MM.1S (cell line): ENCODE measurements around the gene STOX2.

Experiments
- DNase-seq: peaks from one replicate; pipeline ENCODE4 v3.0.0-alpha.2; 2015
- H2AFZ ChIP-seq: fragments of 300-600 bp; sonication (generic); 2 replicates; pipeline ENCODE4 v1.6.0; 2016; ENCODE audit warnings: antibody characterized with exemption, low read length
- H3F3A ChIP-seq: fragments of 300-600 bp; sonication (generic); 2 replicates; pipeline ENCODE4 v1.6.1; 2016; ENCODE audit warnings: mild to moderate bottlenecking, antibody characterized with exemption, low read length, moderate library complexity, mixed read lengths; ENCODE audit not compliant: insufficient read depth
- H3K27ac ChIP-seq: fragments of 300-600 bp; sonication (generic); 2 replicates; pipeline ENCODE4 v1.5.1; 2016; ENCODE audit warnings: mild to moderate bottlenecking, low read length
- H3K27me3 ChIP-seq: fragments of 300-600 bp; sonication (generic); replicated peaks from 2 replicates; pipeline ENCODE4 v1.6.0; 2016; ENCODE audit warnings: low read length; ENCODE audit not compliant: insufficient read depth
- H3K36me3 ChIP-seq: fragments of 300-600 bp; sonication (generic); replicated peaks from 2 replicates; pipeline ENCODE4 v1.6.1; 2016; ENCODE audit warnings: mild to moderate bottlenecking, low read length, mixed read lengths; ENCODE audit not compliant: insufficient read depth
- H3K4me1 ChIP-seq: fragments of 300-600 bp; sonication (generic); 2 replicates; pipeline ENCODE4 v1.6.1; 2016; ENCODE audit warnings: low read length, mixed read lengths
- H3K4me2 ChIP-seq: fragments of 300-600 bp; sonication (generic); 2 replicates; pipeline ENCODE4 v1.6.0; 2016; ENCODE audit warnings: low read depth, low read length
- H3K4me3 ChIP-seq: fragments of 300-600 bp; sonication (generic); 2 replicates; pipeline ENCODE4 v1.5.1; 2016; ENCODE audit warnings: low read length, mixed read lengths
- H3K79me2 ChIP-seq: fragments of 300-600 bp; sonication (generic); 2 replicates; pipeline ENCODE4 v1.6.1; 2016; ENCODE audit warnings: mixed run types, low read length, mixed read lengths
- H3K9ac ChIP-seq: fragments of 300-600 bp; sonication (generic); 2 replicates; pipeline ENCODE4 v1.6.1; 2016; ENCODE audit warnings: low read length, mixed read lengths
- H3K9me2 ChIP-seq: fragments of 300-600 bp; sonication (generic); replicated peaks from 2 replicates; pipeline ENCODE4 v1.6.1; 2016; ENCODE audit warnings: mild to moderate bottlenecking, low read length, mixed read lengths; ENCODE audit not compliant: insufficient read depth
- H3K9me3 ChIP-seq: fragments of 300-600 bp; sonication (generic); replicated peaks from 2 replicates; pipeline ENCODE4 v1.6.1; 2016; ENCODE audit warnings: mild to moderate bottlenecking, low read length, mixed read lengths; ENCODE audit not compliant: insufficient read depth
- H4K20me1 ChIP-seq: fragments of 300-600 bp; sonication (generic); 2 replicates; pipeline ENCODE4 v1.6.1; 2016; ENCODE audit warnings: mild to moderate bottlenecking, low read length, moderate library complexity, mixed read lengths; ENCODE audit not compliant: insufficient read depth
- CTCF ChIP-seq: fragments of 300-600 bp; sonication (generic); IDR thresholded peaks from 2 replicates; pipeline ENCODE4 v1.5.1; 2016; ENCODE audit warnings: antibody characterized with exemption, low read length, mixed read lengths
- EZH2 ChIP-seq: fragments of 300-600 bp; sonication (generic); optimal IDR thresholded peaks from 2 replicates; pipeline ENCODE3; 2017; ENCODE audit warnings: low read depth, mild to moderate bottlenecking, antibody characterized with exemption, low read length, mixed read lengths
- EZH2phosphoT487 ChIP-seq: fragments of 300-600 bp; sonication (generic); IDR thresholded peaks from 2 replicates; pipeline ENCODE4 v1.6.1; 2018; ENCODE audit warnings: antibody characterized with exemption, low read length

The STOX2 gene

GRCh38 chr4:183960962-183961541, 55.9 kb downstream of the STOX2 start:
- no peak overlapping the region for H3K4me3 ChIP-seq
- no peaks in the 10 kb centered on the region for H3K9me2 ChIP-seq
- no peaks in the 10 kb centered on the region for H3K9me3 ChIP-seq
- no peaks in the 10 kb centered on the region for H4K20me1 ChIP-seq
- no peak overlapping the region for H3K4me2 ChIP-seq
- no peak overlapping the region for H3K27ac ChIP-seq
- H3K4me1 ChIP-seq, result no peaks in the 10 kb centered on the region
- H3F3A ChIP-seq, result no peaks in the 10 kb centered on the region
- no peaks in the 10 kb centered on the region for H3K79me2 ChIP-seq
- H3K27me3 ChIP-seq, result no peaks in the 10 kb centered on the region
- no peak for DNase-seq
- no peaks in the 10 kb centered on the region for H3K36me3 ChIP-seq
- TF ChIP-seq EZH2 (no peak), CTCF (no peak), EZH2phosphoT487 (no peak)
- H3K9ac ChIP-seq, result no peak overlapping the region
- H2AFZ ChIP-seq, result no peak overlapping the region

- Histone ChIP-seq H3K79me2 (no peaks in the 10 kb centered on the region), H3F3A (no peaks in the 10 kb centered on the region), H3K9me2 (no peaks in the 10 kb centered on the region), H3K4me2 (no peak overlapping the region), H3K36me3 (no peaks in the 10 kb centered on the region), H3K9me3 (no peaks in the 10 kb centered on the region), H3K27me3 (no peaks in the 10 kb centered on the region), H3K27ac (no peak overlapping the region), H4K20me1 (no peaks in the 10 kb centered on the region), H2AFZ (no peak overlapping the region), H3K4me1 (no peaks in the 10 kb centered on the region), H3K4me3 (no peak overlapping the region), H3K9ac (no peak overlapping the region)
- no peak for TF ChIP-seq EZH2
- TF ChIP-seq EZH2phosphoT487, result no peak
- TF ChIP-seq CTCF, result no peak
- no peak for DNase-seq
Measured at GRCh38 chr4:183961795-183962194, 56.7 kb downstream of the STOX2 start.

- Histone ChIP-seq H3F3A (no peaks in the 10 kb centered on the region), H2AFZ (no peak overlapping the region), H3K4me2 (no peak overlapping the region), H3K9me2 (no peaks in the 10 kb centered on the region), H3K9ac (no peak overlapping the region), H3K4me3 (no peak overlapping the region), H3K27me3 (no peaks in the 10 kb centered on the region), H3K79me2 (no peaks in the 10 kb centered on the region), H3K27ac (no peak overlapping the region), H3K36me3 (no peaks in the 10 kb centered on the region), H3K4me1 (no peaks in the 10 kb centered on the region), H3K9me3 (no peaks in the 10 kb centered on the region), H4K20me1 (no peaks in the 10 kb centered on the region)
- DNase-seq, result no peak
- no peak for TF ChIP-seq EZH2
- TF ChIP-seq CTCF, result no peak
- no peak for TF ChIP-seq EZH2phosphoT487
Measured at GRCh38 chr4:183962419-183962818, 57.3 kb downstream of the STOX2 start.
